GM18858 (cell line): ENCODE measurements around the gene BAX.

Source experiments
- ATAC-seq: cut with Tn5 transposase; IDR thresholded peaks from one replicate; pipeline ENCODE4 v1.9.1; 2021; ENCODE audit not compliant: unreplicated experiment

Gene BAX

DNA sequence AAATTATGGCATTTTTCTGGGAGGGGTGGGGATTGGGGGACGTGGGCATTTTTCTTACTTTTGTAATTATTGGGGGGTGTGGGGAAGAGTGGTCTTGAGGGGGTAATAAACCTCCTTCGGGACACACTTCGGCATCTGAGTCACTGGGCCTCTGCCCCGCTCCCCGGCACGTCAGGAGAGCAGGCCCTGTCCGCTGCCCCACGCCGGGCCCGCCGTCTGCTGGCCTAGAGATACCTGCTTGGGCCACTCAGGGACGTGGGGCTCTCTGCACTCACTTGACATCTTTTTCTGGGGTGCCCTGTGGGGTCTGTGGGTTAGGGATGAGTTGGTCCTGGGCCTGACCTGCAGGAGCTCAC is 7.0 kb downstream of the BAX start:
- no peak for ATAC-seq

DNA sequence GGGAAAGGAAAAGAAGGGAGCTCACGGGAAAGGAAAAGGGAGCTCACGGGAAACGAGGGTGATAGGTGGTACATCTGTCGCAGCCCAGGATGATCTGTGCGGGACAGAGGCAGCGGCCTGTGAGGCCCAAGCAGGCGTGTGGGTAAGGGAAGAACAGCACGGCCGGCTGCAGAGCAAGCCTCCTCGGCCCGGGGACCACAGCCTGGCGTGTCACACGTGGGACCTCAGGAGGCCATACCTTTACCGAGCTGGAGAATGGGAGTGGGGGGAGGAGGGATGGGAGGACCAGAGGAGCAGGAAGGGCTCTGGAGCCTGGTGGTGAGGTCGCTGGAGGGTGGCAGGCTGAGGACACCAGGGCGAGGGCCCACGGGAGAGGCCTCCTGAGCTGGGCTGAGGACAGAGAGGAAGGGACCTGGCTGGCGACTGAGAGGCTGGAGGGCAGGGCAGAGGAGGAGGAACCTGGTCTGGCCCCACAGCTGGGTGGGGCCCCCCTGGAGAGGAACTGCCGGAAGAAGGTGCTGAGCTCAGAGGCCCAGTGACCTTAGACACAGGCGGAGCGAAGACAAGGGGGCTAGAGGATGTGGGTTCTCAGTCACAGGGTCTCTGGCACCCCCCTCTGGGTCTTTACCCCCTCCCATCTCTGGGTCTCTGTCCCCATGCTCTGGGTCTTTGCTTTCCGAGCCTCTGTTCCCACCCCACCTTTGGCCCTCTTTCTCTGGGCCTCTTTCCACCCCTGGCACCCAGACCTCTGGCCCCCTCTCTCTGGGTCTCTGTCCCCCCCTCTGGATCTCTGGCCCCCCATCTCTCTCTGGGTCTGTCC is 7.6 kb downstream of the BAX start:
- ATAC-seq = no peak

DNA sequence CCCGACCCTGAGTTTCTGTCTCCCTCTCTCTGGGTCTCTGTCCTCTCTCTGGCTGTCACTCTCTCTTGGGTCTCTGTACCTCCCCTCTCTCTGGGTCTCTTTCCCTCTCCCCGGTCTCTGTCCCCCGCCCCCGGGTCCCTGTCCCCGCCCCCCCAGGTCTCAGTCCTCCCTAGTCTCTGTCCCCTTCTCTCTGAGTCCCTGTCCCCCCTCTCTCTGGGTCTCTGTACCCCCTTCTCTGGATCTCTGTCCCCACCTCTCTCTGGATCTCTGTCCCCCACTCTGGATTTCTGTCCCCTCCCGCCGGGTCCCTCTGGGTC is 8.1 kb downstream of the BAX start:
- no peak for ATAC-seq

DNA sequence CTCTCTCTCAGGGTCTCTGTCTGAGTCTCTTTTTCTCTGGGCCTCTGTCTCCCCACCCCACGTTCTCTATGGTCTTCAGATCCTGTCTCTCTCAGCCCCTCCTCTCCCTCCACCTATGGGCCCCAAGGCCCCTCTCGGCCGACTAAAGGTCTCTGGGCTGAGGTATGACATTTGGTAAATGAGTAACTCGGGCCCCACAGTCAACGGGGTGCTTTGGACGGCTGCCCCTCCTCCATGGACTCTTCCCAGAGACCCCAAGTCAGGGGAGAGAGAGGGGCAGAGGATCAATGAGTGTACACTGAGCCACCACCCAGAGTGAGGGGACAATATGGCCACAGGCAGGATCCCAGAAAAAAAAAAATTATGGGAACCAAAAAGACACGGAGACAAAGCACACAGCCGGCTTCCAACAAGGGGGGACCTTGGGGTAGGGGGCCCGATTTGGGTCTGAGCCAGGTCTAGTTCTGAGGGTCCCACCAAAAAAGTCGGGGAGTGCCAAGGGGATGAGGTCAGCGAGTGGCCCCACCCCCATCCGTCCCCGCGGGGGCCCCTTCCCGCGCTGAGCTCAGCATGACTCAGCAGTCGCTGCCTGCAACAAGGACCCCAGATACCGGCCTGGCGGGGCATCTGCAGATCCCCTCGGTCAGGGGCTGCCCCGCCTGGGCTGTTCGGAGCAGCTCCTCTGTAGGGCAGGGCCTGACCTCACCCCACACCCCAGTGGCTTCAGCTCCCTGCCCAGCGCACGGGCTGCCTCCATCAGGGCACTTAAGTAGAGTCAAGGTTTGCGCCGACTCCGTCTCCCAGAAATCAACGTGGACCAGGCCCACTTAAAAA is 8.9 kb downstream of the BAX start:
- ATAC-seq = no peak

DNA sequence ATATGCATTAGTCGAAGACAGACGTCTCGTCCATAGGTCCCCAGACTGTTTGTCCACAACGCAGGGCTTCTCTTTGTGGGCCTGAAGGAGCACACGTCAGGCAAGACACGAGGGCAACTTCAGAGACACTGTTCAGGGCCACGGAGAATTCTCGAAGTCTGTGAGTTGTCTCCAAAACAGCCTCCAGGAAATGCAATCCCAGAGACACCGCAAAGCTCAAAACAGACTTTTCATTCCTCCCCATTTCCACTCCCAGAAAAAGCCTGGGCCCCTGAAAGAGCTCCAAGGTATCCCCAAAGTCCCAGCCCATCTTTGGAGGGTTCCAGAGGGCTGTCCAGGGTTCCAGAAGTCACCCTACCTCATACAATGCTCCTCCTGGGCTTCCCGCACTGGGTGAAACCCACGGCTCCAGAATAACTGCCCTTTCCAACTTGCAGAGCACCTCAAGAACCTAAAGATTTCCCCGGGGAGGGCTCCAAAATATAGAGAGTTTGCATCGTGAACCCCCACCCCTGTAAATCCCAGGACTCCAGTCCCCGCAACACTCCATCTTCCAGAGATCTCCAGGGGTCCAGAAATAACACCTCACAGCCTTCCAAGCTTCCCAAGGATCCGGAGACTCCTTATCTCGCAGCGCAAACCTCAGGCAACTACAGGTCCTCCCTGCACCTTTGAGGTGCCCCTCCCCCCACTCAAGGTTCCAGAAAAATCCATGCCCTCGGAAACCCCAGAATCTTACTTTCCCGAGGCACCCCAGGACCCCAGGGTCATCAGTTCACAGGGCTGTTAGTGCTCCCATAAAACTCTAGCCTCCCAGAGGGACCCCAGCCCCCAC is 9.7 kb downstream of the BAX start:
- ATAC-seq = no peak

DNA sequence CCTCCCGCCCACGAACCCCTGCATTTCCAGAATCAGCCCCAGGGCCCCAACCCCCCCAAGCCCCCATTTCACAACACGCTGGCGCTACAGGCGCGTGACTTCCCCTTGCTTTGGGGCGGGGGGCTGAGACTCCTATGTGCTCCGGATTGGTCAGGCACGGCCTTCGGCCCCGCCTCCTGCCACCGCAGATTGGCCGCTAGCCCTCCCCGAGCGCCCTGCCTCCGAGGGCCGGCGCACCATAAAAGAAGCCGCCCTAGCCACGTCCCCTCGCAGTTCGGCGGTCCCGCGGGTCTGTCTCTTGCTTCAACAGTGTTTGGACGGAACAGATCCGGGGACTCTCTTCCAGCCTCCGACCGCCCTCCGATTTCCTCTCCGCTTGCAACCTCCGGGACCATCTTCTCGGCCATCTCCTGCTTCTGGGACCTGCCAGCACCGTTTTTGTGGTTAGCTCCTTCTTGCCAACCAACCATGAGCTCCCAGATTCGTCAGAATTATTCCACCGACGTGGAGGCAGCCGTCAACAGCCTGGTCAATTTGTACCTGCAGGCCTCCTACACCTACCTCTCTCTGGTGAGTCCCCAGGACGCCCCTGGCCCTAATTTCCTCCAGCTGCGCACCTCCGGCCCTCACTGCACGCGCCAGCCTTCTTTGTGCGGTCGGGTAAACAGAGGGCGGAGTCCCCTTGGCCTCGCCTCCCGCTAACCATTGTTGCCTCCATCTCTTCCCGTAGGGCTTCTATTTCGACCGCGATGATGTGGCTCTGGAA is 10.5 kb downstream of the BAX start, which contains the start of gene FTL:
Gene FTL (plus strand): TSS at position 270 of the 766 bp plus-strand sequence. CDS start 199 bp downstream, at position 469.
- ATAC-seq = peak; percentile 42

DNA sequence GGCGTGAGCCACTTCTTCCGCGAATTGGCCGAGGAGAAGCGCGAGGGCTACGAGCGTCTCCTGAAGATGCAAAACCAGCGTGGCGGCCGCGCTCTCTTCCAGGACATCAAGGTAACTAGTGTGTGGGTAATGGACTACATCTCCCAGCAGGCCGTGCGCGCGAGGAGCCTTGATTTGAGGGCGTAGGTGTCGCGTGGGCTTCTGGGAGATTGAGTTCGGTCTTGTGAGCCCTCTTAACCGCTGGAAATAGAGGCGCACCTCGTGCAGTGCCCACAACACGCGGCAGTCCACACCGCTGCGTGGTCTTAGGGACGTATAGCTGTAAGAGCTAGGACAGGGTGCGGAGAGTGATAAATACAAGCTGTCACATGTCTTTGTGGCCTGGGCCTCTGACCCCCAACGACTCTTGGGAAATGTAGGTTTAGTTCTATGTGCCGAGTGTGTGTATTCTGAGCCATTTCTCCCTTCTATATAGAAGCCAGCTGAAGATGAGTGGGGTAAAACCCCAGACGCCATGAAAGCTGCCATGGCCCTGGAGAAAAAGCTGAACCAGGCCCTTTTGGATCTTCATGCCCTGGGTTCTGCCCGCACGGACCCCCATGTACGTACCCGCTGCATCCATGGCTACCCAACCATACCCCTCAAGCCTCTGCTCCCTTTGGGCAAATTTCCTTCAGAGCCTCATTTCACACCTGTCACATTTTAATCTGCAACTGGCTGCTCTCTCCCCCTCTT is 11.3 kb downstream of the BAX start:
- ATAC-seq = peak; percentile 16

DNA sequence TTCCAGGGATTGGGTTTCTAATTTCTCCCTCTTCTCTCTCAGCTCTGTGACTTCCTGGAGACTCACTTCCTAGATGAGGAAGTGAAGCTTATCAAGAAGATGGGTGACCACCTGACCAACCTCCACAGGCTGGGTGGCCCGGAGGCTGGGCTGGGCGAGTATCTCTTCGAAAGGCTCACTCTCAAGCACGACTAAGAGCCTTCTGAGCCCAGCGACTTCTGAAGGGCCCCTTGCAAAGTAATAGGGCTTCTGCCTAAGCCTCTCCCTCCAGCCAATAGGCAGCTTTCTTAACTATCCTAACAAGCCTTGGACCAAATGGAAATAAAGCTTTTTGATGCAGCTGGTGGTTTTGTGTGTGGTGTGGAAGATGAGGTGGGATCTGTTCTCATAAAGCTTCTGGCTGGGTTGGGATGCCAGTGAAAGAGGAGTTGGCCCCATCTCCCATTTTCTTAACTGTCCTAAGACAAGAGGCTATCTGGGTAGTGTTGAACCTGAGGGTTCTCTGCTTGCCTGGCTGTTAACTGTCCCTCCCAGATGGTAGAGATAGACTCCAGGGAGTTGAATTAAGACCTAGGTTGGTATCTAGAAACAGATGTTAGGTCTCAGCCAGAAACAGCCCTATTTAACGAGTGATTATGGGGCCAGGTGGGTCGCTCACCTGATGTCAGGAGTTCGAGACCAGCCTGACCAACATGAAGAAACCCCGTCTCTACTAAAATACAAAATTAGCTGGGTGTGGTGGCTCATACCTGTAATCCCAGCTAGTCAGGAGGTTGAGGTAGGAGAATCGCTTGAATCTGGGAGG is 12.1 kb downstream of the BAX start:
- no peak for ATAC-seq

DNA sequence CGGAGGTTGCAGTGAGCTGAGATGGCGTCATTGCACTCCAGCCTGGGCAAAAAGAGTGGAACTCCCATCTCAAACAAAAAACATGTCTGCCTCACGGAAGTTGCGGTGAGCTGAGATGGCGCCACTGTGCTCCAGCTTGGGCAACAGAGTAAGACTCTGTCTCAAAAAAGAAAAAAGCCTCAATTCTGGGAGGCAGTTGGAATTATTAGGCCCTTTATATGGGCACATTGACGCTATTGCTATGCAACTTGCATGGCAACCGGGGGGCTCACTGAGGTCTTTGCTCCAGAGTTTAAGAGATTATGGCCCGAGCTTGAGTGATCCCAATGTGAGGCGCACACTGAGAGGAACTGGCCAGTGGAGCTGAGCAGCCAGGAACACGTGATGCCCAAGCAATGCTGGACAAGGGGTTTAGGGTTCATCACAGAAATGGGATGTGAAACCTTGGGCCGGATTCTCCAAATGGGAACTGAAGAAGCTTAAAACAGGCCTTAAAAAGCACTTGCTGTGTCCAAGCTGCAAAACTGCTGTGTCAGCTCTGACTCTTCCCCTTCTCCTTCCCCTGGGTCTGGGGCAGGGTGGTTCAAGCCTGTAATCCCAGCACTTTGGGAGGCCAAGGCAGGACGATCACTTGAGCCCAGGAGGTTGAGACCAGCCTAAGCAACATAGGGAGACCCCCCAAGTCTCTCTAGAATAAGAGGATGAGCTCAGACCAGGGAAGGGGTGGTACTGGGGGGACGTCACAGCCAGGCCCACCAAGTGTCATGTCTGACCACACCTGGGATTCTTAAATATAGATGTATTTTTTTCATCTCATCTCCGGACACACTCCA is 12.9 kb downstream of the BAX start:
- no peak for ATAC-seq

DNA sequence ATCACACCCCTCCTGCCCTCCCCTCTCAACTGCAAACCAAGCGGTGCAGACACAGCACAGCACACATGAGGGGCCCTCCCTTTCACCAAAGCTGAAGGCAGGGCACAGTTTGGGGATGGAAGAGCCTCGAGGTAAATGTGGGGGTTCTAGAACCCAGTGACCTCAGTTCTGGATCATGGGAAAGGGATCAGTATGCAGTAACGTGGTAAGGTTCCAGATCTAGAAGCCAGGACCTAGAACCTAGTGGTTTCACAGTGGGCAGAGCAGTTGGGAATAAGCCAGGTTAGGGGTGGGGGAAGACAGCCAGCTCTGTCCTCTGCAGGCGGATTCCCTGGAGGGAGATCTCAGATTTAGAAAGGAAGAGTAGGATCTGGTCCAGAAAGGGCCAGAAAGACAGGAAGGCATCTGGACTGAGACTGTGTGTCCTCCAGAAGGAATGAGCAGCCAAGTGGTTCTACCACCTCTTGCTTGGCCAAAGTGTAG is 13.5 kb downstream of the BAX start:
- ATAC-seq = no peak

DNA sequence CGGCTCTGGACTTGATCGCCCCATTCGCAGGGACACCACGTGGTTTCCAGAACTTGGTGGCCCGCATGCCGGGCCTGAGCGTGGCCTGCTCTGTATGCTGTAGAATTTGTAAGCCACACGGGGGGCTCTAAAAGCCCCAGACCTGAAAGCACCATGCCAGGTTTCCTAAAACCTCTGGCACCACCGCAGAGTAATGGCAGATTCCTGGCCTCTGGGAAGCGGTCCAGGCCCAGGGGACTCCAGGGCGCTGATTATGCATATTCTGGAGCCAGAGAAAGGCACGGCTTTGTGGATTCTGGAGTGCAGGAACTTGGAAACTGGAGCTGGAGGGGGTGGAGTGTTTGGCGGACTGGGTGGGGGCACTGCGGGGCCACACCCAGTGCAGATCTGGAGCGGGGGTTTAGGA is 14.1 kb downstream of the BAX start:
- ATAC-seq = no peak

DNA sequence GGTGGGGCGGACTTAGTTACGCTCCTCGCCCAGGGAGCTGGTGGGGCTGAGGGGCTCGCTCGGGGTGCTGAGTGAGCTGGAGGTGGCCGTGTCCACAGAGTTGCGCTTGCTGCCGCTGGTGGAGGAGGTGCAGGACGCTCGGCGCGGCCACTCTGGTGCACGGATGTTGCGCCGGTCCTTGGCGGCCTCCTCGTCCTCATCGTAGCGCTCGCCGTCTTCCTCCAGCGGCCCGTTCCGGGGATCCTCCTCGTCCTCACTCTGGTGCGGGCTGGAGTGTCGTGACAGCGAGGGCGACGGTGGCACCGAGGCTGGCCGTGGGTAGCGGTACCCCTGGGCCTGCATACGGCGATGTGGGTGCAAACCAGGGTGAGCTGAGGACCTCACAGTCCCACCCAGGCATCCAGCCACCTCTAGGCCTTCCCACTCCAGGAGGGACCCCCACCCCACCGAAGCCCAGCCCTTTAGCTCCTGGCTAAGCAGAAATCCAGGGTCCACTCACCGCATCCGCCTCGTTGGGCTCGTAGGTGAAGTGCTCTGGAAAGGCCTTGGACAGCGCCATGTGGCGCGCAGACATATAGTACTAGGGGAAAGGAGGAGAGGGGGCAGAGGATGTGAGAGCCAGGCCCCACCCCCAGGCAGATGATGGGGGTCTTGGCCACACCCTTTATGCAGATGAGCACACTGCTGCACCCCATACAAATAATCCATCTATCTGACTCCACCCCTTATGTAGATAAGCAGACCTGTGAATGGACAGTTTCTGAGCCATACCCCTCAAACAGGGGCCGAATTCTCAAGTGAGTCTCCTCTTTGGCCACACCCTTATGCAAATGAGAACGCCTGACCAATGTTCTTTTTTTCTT is 14.8 kb downstream of the BAX start:
- ATAC-seq = no peak

DNA sequence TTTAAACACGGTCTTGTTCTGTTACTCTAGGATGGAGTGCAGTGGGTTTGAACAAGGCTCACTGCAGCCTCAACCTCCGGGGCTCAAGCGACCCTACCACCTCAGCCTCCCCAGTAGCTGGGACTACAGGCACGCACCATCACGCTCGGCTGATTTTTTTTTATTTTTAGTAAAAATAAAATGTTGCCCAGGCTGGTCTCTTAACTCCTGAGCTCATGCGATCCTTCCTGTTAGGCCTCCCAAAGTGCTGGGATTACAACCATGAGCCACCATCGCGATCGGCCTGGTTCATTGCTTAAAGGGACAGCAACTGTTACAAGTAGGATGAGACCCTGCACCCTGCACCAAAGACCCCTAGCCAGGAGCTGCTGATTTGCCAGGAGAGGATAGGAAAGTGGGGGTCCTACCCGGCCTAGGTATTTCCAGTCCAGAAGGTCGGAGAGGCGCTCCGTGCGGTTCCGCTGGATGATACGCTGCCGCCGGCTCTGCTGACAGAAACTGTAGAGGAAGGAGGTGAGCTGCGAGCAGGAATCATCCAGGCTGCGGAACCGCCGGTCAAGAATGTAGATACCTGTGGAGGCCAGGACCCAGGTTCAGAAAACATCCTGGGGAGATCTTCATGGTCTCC is 15.6 kb downstream of the BAX start:
- ATAC-seq = no peak

DNA sequence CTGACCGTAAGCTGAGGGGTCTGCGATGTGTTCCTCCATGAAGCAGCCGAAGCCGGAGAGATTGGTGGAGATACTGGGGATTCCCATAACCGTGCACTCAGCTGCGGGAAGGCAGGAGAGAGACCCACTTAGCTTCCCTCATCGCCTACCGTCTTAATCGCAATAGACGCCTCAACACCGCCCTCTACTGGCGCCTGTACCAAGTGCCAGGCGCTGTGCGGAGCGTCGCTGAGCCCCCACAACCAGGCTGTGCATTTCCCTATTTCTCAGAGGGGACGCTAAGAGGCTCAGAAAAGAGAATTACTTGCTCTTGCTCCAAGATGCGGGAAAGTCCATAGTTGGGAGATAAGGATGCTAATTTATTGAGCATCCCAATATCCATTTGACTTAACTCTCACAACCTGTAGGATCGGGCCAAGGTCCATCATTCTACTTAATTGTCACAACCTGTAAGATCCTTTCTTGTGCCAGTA is 16.3 kb downstream of the BAX start:
- no peak for ATAC-seq

DNA sequence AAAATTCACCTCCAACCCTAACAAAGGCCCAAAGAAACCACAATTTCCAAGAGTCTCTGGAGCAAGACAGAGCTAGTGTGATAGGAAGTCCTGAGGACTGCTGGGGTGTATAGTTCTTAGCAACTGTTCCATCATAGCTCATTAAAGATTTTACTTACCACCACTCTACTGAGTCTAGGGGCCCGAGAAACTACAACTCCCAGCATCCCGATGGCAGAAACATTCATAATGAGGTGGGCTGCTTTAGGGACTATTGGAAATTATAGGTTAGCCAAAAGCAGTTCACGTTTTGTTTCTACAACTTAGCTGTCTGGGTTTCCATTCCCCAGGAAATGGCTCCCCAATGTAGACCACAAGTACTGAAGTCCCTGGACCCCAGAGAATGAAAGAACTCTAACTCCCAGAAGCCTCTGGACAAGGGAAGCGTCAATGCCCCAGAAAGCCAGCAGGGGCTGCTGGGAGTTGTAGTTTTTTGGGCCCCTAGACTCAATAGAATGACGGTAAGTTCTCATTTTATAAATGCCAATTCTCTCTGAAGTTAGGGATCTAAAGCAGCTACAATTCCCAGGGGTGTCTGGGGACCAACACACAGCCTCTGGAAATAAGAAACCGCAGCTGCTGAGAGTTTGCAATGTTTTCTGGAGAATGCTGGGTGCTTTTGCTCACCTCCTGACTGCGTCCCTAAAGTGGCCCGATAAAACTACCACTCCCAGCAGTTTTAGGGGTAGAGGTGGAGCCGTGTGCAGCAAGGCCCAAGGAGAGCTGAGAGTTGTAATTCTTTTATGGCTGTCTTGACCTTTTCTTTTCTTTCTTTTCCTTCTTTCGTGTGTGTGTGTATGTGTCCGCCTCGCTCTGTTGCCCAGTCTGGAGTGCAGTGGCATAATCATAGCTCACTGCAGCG is 21.5 kb downstream of the BAX start:
- no peak for ATAC-seq

DNA sequence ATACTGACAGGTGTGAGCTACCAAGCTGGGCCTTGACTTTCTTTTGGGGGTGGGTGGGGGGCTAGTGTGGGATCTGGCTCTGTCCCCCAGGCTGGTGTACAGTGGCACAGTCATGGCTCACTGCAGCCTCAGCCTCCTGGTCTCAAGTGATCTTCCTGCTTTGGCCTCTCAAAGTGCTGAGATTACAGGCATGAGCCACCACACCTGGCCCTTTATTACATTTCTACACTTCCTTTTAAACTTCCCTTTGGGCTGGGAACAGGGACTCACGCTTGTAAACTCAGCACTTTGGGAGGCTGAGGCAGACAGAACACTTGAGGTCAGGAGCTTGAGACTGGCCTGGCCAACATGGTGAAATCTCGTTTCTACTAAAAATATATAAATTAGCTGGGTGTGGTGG is 22.4 kb downstream of the BAX start:
- ATAC-seq = no peak
